ENCODE measurements around the gene PRXL2A.

DNA sequence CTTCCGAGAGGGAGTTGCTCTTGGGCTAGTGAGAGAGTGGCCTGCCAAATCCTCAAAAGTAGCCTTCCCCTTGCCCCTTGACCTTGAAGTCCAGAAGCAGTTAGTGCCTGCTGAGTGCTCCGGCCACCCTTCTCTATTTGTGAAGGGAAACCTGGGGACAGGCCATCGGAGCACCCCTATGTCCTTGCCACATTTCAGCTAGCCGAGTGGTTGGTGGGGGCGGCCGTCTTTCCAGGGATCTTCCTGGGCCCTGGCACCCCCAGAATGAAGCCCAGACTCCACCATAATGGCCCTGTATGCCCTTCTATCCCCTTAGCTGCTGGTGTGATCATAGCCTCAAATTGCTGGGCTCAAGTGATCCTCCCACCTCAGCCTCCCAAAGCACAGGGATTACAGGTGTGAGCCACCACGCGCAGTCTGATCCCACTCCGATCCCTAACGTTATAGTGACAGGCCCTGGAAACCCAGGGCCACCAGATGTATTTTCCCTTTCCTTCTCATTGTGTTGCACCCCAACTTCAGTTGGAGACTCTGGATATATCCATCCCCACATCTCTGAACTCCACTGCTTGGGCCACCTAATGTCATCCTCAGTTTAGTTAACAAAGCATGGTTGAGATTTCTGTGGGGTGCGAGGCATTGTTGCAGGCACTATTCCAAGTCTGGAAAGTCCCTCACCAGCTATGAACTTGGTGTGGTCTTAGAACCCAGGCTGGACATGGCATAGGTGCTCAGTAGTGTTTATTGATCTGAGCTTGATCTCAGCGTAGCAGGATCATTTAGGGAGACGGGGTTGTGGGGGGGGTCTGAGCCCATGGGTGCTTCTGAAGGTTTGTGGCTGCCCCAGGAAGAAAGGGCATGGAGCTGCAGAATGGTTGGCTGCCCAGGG lies 47.4 kb downstream of the PRXL2A start:
- TF ChIP-seq, protein P1, sequence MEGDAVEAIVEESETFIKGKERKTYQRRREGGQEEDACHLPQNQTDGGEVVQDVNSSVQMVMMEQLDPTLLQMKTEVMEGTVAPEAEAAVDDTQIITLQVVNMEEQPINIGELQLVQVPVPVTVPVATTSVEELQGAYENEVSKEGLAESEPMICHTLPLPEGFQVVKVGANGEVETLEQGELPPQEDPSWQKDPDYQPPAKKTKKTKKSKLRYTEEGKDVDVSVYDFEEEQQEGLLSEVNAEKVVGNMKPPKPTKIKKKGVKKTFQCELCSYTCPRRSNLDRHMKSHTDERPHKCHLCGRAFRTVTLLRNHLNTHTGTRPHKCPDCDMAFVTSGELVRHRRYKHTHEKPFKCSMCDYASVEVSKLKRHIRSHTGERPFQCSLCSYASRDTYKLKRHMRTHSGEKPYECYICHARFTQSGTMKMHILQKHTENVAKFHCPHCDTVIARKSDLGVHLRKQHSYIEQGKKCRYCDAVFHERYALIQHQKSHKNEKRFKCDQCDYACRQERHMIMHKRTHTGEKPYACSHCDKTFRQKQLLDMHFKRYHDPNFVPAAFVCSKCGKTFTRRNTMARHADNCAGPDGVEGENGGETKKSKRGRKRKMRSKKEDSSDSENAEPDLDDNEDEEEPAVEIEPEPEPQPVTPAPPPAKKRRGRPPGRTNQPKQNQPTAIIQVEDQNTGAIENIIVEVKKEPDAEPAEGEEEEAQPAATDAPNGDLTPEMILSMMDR (conservative IDR thresholded peaks at IDR 0.05 in 1 of 2, IDR thresholded peaks at IDR 0.05 in 1 of 2; ENCODE audit: extremely low read depth in 1 of 2, insufficient read depth in 1 of 2, low read depth in 1 of 2, low read length in 2 of 2): no peak
- TF ChIP-seq EZH2 (IDR thresholded peaks at IDR 0.05; ENCODE audit: borderline replicate concordance, low read length): no peak
